DND-41 (cell line): ENCODE measurements around the gene STAG1.

Experiments
- ATAC-seq: fragments of 200-7000 bp; cut with Tn5 transposase; 3 replicates; pipeline ENCODE4 v1.9.1; 2021; ENCODE audit warnings: low read depth; ENCODE audit not compliant: insufficient read depth
- DNase-seq: peaks from one replicate; pipeline ENCODE4 v3.0.0-alpha.2; 2020
- H2AFZ ChIP-seq: 2 replicates; pipeline ENCODE4 v1.6.0; 2012; ENCODE audit warnings: low read depth, low read length
- H3K27ac ChIP-seq: 2 replicates; pipeline ENCODE4 v1.5.1; 2012; ENCODE audit warnings: low read length, inconsistent platforms
- H3K27me3 ChIP-seq: fragments of 200-600 bp; sonication (generic); 2 replicates; pipeline ENCODE4 v1.6.0; 2012; ENCODE audit warnings: low read length, mild to moderate bottlenecking, inconsistent platforms; ENCODE audit not compliant: insufficient read depth, poor library complexity
- H3K36me3 ChIP-seq: 2 replicates; pipeline ENCODE4 v1.5.1; 2012; ENCODE audit warnings: low read length, inconsistent platforms; ENCODE audit not compliant: insufficient read depth
- H3K4me1 ChIP-seq: 2 replicates; pipeline ENCODE4 v1.5.1; 2012; ENCODE audit warnings: mild to moderate bottlenecking, low read length; ENCODE audit not compliant: insufficient read depth
- H3K4me2 ChIP-seq: 2 replicates; pipeline ENCODE4 v1.6.0; 2012; ENCODE audit warnings: mild to moderate bottlenecking, moderate library complexity, low read length, inconsistent platforms; ENCODE audit not compliant: insufficient read depth
- H3K4me3 ChIP-seq, 2 experiments: fragments of 200-600 bp in 1 of 2; shearing (Covaris generic) in 1 of 2; 2 replicates each; pipeline ENCODE4 v1.5.1; 2012 to 2016; ENCODE audit warnings: inconsistent platforms in 2 of 2, low read length in 2 of 2, mild to moderate bottlenecking in 2 of 2, low read depth in 1 of 2, moderate library complexity in 1 of 2
- H3K79me2 ChIP-seq: 2 replicates; pipeline ENCODE4 v1.6.0; 2012; ENCODE audit warnings: low read length, inconsistent platforms; ENCODE audit not compliant: insufficient read depth
- H3K9ac ChIP-seq: 2 replicates; pipeline ENCODE4 v1.6.0; 2012; ENCODE audit warnings: low read depth, mild to moderate bottlenecking, inconsistent platforms, low read length, moderate library complexity
- H3K9me3 ChIP-seq: 2 replicates; pipeline ENCODE4 v1.5.1; 2012; ENCODE audit warnings: low read length, moderate library complexity, mild to moderate bottlenecking, inconsistent platforms; ENCODE audit not compliant: insufficient read depth, severe bottlenecking
- H4K20me1 ChIP-seq: 2 replicates; pipeline ENCODE4 v1.6.0; 2012; ENCODE audit warnings: low read length; ENCODE audit not compliant: insufficient read depth
- EZH2 ChIP-seq: IDR thresholded peaks from 3 replicates; pipeline ENCODE4 v1.6.1; 2012; ENCODE audit warnings: borderline replicate concordance, low read depth, mild to moderate bottlenecking, moderate library complexity, low read length, inconsistent platforms; ENCODE audit not compliant: severe bottlenecking
- TF ChIP-seq, protein P1 (sequence below): IDR thresholded peaks from 2 replicates; pipeline ENCODE4 v1.5.1; 2012; ENCODE audit warnings: borderline replicate concordance, low read length, moderate library complexity, mild to moderate bottlenecking; ENCODE audit not compliant: poor library complexity, severe bottlenecking; ENCODE audit errors: extremely low read depth

Gene STAG1

GRCh38 chr3:136330900-136331299 lies 421.3 kb downstream of the STAG1 start:
- no peak overlapping the region for H3K4me3 ChIP-seq
- ATAC-seq (no peak), DNase-seq (no peak)
- H3K4me1 ChIP-seq: no peaks in the 10 kb centered on the region
- H3K79me2 ChIP-seq: no peaks in the 10 kb centered on the region
- no peak overlapping the region for H3K4me2 ChIP-seq
- no peaks in the 10 kb centered on the region for H3K9me3 ChIP-seq
- H3K27ac ChIP-seq: no peak overlapping the region
- 0 out of 2 replicates have a peak, but pooled peaks cover 3% of the 10 kb centered on the region for H4K20me1 ChIP-seq
- H3K27me3 ChIP-seq: no peaks in the 10 kb centered on the region
- peaks cover 81% of the 10 kb centered on the region for H3K36me3 ChIP-seq
- no peak overlapping the region for H3K9ac ChIP-seq
- no peak for TF ChIP-seq EZH2
- TF ChIP-seq, protein P1, sequence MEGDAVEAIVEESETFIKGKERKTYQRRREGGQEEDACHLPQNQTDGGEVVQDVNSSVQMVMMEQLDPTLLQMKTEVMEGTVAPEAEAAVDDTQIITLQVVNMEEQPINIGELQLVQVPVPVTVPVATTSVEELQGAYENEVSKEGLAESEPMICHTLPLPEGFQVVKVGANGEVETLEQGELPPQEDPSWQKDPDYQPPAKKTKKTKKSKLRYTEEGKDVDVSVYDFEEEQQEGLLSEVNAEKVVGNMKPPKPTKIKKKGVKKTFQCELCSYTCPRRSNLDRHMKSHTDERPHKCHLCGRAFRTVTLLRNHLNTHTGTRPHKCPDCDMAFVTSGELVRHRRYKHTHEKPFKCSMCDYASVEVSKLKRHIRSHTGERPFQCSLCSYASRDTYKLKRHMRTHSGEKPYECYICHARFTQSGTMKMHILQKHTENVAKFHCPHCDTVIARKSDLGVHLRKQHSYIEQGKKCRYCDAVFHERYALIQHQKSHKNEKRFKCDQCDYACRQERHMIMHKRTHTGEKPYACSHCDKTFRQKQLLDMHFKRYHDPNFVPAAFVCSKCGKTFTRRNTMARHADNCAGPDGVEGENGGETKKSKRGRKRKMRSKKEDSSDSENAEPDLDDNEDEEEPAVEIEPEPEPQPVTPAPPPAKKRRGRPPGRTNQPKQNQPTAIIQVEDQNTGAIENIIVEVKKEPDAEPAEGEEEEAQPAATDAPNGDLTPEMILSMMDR: no peak
- H2AFZ ChIP-seq: no peak overlapping the region

DNA sequence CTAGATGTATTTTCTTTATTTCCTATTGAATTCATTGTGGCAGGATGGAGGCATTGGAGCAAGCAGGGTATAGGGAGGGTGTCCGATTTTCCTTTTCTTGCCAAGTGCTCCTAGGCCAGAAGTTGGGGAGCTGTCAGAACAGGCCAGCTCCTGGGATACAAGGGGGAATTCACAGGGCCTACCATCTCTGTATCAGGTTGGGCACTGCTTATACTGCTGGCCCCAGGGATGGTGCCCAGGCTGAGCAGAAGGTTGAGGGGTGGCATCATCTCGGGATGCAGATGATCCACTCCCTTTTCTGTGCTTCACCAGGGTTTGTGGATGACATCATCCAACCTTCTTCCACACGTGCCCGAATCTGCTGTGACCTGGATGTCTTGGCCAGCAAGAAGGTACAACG lies 422.6 kb downstream of the STAG1 start:
- H3K9ac ChIP-seq: no peak overlapping the region
- H3K79me2 ChIP-seq: no peaks in the 10 kb centered on the region
- no peaks in the 10 kb centered on the region for H3K27me3 ChIP-seq
- H3K4me3 ChIP-seq: no peak overlapping the region
- peaks cover 74% of the 10 kb centered on the region for H3K36me3 ChIP-seq
- no peak overlapping the region for H3K27ac ChIP-seq
- H3K4me1 ChIP-seq: no peaks in the 10 kb centered on the region
- TF ChIP-seq, protein P1: no peak
- no peak for TF ChIP-seq EZH2
- no peak for DNase-seq
- H3K4me2 ChIP-seq: no peak overlapping the region
- no peaks in the 10 kb centered on the region for H4K20me1 ChIP-seq
- no peak overlapping the region for H2AFZ ChIP-seq
- ATAC-seq: no peak
- no peaks in the 10 kb centered on the region for H3K9me3 ChIP-seq

GRCh38 chr3:136327671-136328070 lies 424.5 kb downstream of the STAG1 start:
- H3K79me2 ChIP-seq: no peaks in the 10 kb centered on the region
- H3K36me3 ChIP-seq: peaks cover 67% of the 10 kb centered on the region
- H3K4me1 ChIP-seq: no peaks in the 10 kb centered on the region
- H2AFZ ChIP-seq: no peak overlapping the region
- no peak overlapping the region for H3K4me3 ChIP-seq
- H3K27me3 ChIP-seq: no peaks in the 10 kb centered on the region
- DNase-seq (no peak), ATAC-seq (no peak)
- H3K4me2 ChIP-seq: no peak overlapping the region
- no peak overlapping the region for H3K9ac ChIP-seq
- H3K27ac ChIP-seq: no peak overlapping the region
- peaks cover 8% of the 10 kb centered on the region for H3K9me3 ChIP-seq
- H4K20me1 ChIP-seq: no peaks in the 10 kb centered on the region
- TF ChIP-seq EZH2: no peak
- TF ChIP-seq, protein P1: no peak

GRCh38 chr3:136326316-136326715 lies 425.9 kb downstream of the STAG1 start:
- no peak overlapping the region for H3K9ac ChIP-seq
- H3K27ac ChIP-seq: no peak overlapping the region
- H3K36me3 ChIP-seq: peaks cover 66% of the 10 kb centered on the region
- H3K4me1 ChIP-seq: no peaks in the 10 kb centered on the region
- DNase-seq (no peak), ATAC-seq (no peak)
- no peak overlapping the region for H3K4me2 ChIP-seq
- no peak for TF ChIP-seq EZH2
- TF ChIP-seq, protein P1: no peak
- no peaks in the 10 kb centered on the region for H4K20me1 ChIP-seq
- H3K27me3 ChIP-seq: no peaks in the 10 kb centered on the region
- H3K79me2 ChIP-seq: no peaks in the 10 kb centered on the region; the same call in 1 of the 2 replicates
- H3K4me3 ChIP-seq: no peak overlapping the region
- H2AFZ ChIP-seq: no peak overlapping the region
- peaks cover 19% of the 10 kb centered on the region for H3K9me3 ChIP-seq
